ENCODE data around the gene CHST6.

The CHST6 gene

DNA sequence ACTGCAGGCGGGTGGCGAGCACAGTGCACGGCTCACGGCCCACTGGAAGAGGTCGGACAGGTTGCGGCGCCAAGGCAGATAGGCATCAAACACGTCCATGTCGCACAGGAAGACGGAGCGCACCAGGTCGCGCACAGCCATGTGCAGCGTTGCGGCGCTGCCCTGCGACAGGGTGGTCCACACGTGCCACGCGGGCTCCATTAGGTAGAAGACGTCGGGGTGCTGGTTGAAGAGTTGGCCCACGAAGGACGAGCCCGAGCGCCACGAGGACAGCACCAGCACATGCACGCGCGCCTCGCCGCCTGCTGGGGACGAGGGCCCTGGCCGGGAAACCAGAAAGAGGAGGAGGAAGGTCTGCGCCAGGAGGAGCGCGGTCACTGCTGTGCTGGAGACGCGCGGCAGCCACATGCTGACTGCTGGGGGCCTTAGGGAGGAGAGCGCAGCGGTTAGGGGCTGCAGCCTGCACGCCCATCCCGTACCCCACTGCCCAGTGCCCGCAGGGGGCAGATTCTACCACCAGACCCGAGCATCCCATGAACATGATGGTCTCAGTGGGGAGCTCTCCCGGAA lies 15.7 kb downstream of the CHST6 start:
- Histone ChIP-seq H3K4me1 (ENCODE audit: control insufficient read depth, low read depth, low read length) (no peaks in the 10 kb centered on the region), H3K79me1 (ENCODE audit: low read length) (no peaks in the 10 kb centered on the region), H3K27me3 (ENCODE audit: insufficient read depth, low read length, poor library complexity) (no peaks in the 10 kb centered on the region), H2BK120ac (ENCODE audit: low read depth, low read length) (no peak overlapping the region), H3K9ac (ENCODE audit: low read length) (no peak overlapping the region), H3K36me3 (ENCODE audit: control insufficient read depth, insufficient read depth, low read length) (peaks cover 2% of the 10 kb centered on the region), H2BK5ac (ENCODE audit: low read length) (no peak overlapping the region), H3K23ac (ENCODE audit: low read length) (no peak overlapping the region), H4K8ac (ENCODE audit: low read depth, low read length) (no peak overlapping the region), H3K18ac (ENCODE audit: low read length) (no peak overlapping the region), H3K79me2 (ENCODE audit: control insufficient read depth, insufficient read depth, low read length) (no peaks in the 10 kb centered on the region), H3K27ac (ENCODE audit: low read depth, low read length) (no peak overlapping the region), H2AK5ac (ENCODE audit: low read length) (no peak overlapping the region), H3K4ac (ENCODE audit: low read depth, low read length) (no peak overlapping the region), H3K56ac (ENCODE audit: low read length) (no peak overlapping the region), H3K4me3 (ENCODE audit: low read length) (no peak overlapping the region), H2BK15ac (replicated peaks; ENCODE audit: low read depth) (no peak overlapping the region), H4K5ac (ENCODE audit: low read length) (no peak overlapping the region), H3K4me2 (ENCODE audit: low read length) (no peak overlapping the region)
- no peak for DNase-seq
- WGBS (ENCODE audit: extremely low coverage, insufficient coverage, low lambda C conversion rate), result no CpG with 5 or more reads among the region's 47 CpGs

DNA sequence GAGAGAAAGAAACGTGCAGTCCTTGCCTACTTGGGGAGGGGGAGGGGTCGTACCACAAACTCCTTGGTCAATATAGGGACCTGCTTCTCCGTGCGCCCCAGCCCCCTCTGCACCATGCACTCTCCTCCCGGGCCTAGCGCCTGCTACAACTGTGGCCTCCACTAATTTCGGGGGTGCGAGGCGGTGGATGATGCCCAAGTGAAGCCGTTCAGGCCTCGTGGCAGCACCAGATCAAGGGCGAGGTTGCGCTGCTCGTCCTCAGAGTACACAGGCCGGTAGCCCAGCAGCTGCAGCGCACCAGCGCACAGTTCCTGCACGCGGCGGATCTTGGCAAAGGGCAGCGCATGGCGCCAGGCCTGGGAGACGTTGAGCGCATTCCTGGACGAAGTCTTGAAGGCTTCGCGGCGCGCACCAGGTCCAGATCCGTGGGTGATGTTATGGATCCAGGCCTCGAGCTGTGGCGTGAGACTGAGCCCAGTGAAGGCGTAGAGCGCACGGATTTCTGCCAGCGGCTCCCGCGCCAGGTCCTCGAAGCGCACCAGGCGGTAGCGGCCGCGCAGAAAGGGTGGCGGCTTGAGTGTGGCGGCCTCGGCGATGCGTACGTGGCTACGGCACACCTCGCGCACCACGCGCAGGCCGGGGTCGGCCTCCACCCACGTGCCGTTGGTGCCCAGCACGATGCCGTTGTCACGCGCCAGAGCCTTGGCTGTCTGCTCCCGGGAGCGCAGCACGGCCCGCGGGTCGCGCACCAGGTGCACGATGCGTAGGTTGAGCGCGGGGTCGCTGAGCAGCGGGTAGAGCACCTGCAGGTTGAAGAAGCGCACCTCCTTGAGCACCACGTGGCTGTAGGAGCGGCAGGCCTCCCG lies 16.5 kb downstream of the CHST6 start:
- Histone ChIP-seq H3K4ac (ENCODE audit: low read depth, low read length) (no peak overlapping the region), H3K79me2 (ENCODE audit: control insufficient read depth, insufficient read depth, low read length) (no peaks in the 10 kb centered on the region), H3K23ac (ENCODE audit: low read length) (no peak overlapping the region), H2BK15ac (replicated peaks; ENCODE audit: low read depth) (no peak overlapping the region), H3K4me2 (ENCODE audit: low read length) (no peak overlapping the region), H3K56ac (ENCODE audit: low read length) (no peak overlapping the region), H3K27ac (ENCODE audit: low read depth, low read length) (no peak overlapping the region), H3K27me3 (ENCODE audit: insufficient read depth, low read length, poor library complexity) (no peaks in the 10 kb centered on the region), H2BK5ac (ENCODE audit: low read length) (no peak overlapping the region), H2AK5ac (ENCODE audit: low read length) (no peak overlapping the region), H3K9ac (ENCODE audit: low read length) (no peak overlapping the region), H2BK120ac (ENCODE audit: low read depth, low read length) (no peak overlapping the region), H3K4me1 (ENCODE audit: control insufficient read depth, low read depth, low read length) (no peaks in the 10 kb centered on the region), H3K18ac (ENCODE audit: low read length) (no peak overlapping the region), H3K36me3 (ENCODE audit: control insufficient read depth, insufficient read depth, low read length) (peaks cover 2% of the 10 kb centered on the region), H3K79me1 (ENCODE audit: low read length) (no peaks in the 10 kb centered on the region), H3K4me3 (ENCODE audit: low read length) (no peak overlapping the region), H4K5ac (ENCODE audit: low read length) (no peak overlapping the region), H4K8ac (ENCODE audit: low read depth, low read length) (no peak overlapping the region)
- DNase-seq, result no peak
- no CpG with 5 or more reads among the region's 80 CpGs for WGBS (ENCODE audit: extremely low coverage, insufficient coverage, low lambda C conversion rate)

DNA sequence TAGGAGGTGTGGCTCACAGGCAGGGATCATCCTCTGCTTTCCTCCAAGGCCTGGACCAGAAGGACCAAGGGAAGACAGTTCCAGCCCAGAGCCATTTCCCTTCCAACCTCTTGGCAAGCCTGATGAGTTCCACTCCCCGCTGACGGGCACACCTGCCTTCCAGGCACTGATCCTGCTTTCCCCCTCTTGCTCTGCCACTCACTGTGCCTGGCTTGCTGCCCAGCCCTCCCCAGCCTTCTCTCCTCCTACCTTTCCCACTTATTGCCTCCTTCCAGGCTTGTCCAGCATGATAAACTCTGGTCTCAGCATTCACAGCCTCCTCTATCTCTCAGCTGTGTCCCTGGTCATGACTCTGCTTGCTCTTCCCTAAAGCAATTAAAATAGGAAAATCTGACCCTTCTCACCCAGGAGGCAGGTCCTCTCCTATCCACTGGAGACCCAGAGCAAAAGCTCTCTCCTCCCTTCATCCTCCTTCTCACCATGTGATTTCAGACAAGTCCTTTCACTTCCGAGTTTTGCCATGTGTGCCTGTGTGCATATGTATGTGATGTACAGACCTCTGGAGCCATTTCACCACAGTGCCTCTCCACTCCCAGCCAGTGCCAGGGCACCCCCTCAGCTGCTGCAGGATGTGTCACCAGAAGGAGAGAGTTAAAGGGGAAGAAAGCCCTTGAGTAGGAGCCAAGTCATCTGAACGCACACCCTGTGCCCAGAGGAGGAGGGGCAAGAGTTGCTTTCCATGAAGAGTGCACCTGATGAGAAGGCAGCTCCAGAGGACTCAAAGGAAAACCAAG lies 17.4 kb downstream of the CHST6 start:
- no peak overlapping the region for H3K56ac ChIP-seq (ENCODE audit: low read length)
- no peak overlapping the region for H3K4me3 ChIP-seq (ENCODE audit: low read length)
- no peak overlapping the region for H3K23ac ChIP-seq (ENCODE audit: low read length)
- no CpG with 5 or more reads among the region's 4 CpGs for WGBS (ENCODE audit: extremely low coverage, insufficient coverage, low lambda C conversion rate)
- no peak overlapping the region for H3K9ac ChIP-seq (ENCODE audit: low read length)
- no peaks in the 10 kb centered on the region for H3K79me2 ChIP-seq (ENCODE audit: control insufficient read depth, insufficient read depth, low read length)
- H3K36me3 ChIP-seq (ENCODE audit: control insufficient read depth, insufficient read depth, low read length), result peaks cover 2% of the 10 kb centered on the region
- no peak overlapping the region for H3K4ac ChIP-seq (ENCODE audit: low read depth, low read length)
- no peak overlapping the region for H3K4me2 ChIP-seq (ENCODE audit: low read length)
- H2BK5ac ChIP-seq (ENCODE audit: low read length), result no peak overlapping the region
- DNase-seq, result no peak
- no peaks in the 10 kb centered on the region for H3K4me1 ChIP-seq (ENCODE audit: control insufficient read depth, low read depth, low read length)
- H2BK15ac ChIP-seq (replicated peaks; ENCODE audit: low read depth), result no peak overlapping the region
- H4K8ac ChIP-seq (ENCODE audit: low read depth, low read length), result no peak overlapping the region
- H3K27ac ChIP-seq (ENCODE audit: low read depth, low read length), result no peak overlapping the region
- H2BK120ac ChIP-seq (ENCODE audit: low read depth, low read length), result no peak overlapping the region
- no peak overlapping the region for H4K5ac ChIP-seq (ENCODE audit: low read length)
- H2AK5ac ChIP-seq (ENCODE audit: low read length), result no peak overlapping the region
- H3K18ac ChIP-seq (ENCODE audit: low read length), result no peak overlapping the region
- H3K79me1 ChIP-seq (ENCODE audit: low read length), result no peaks in the 10 kb centered on the region
- H3K27me3 ChIP-seq (ENCODE audit: insufficient read depth, low read length, poor library complexity), result no peaks in the 10 kb centered on the region

DNA sequence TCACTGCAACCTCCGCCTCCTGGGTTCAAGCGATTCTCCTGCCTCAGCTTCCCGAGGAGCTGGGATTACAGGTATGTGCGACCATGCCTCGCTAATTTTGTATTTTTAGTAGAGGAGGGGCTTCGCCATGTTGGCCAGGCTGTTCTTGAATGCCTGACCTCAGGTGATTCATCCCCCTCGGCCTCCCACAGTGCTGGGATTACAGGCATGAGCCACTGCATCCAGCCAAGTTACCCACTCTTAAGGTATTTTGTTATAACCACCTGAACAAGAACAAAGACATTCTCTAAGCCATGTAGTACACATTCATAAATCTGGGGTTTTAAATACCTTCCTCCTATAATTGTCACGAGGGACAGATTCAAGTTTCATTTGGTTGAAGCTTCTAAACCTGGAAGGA lies 18.4 kb downstream of the CHST6 start:
- no peak overlapping the region for H3K4ac ChIP-seq (ENCODE audit: low read depth, low read length)
- H4K8ac ChIP-seq (ENCODE audit: low read depth, low read length), result no peak overlapping the region
- H3K4me1 ChIP-seq (ENCODE audit: control insufficient read depth, low read depth, low read length), result no peaks in the 10 kb centered on the region
- H2BK5ac ChIP-seq (ENCODE audit: low read length), result no peak overlapping the region
- no CpG with 5 or more reads among the region's 8 CpGs for WGBS (ENCODE audit: extremely low coverage, insufficient coverage, low lambda C conversion rate)
- no peak overlapping the region for H3K4me3 ChIP-seq (ENCODE audit: low read length)
- no peak overlapping the region for H4K5ac ChIP-seq (ENCODE audit: low read length)
- no peak overlapping the region for H2BK120ac ChIP-seq (ENCODE audit: low read depth, low read length)
- no peaks in the 10 kb centered on the region for H3K27me3 ChIP-seq (ENCODE audit: insufficient read depth, low read length, poor library complexity)
- no peak for DNase-seq
- H3K36me3 ChIP-seq (ENCODE audit: control insufficient read depth, insufficient read depth, low read length), result peaks cover 2% of the 10 kb centered on the region
- H3K18ac ChIP-seq (ENCODE audit: low read length), result no peak overlapping the region
- no peak overlapping the region for H2AK5ac ChIP-seq (ENCODE audit: low read length)
- no peak overlapping the region for H3K27ac ChIP-seq (ENCODE audit: low read depth, low read length)
- H3K9ac ChIP-seq (ENCODE audit: low read length), result no peak overlapping the region
- H3K56ac ChIP-seq (ENCODE audit: low read length), result no peak overlapping the region
- no peak overlapping the region for H3K4me2 ChIP-seq (ENCODE audit: low read length)
- no peak overlapping the region for H2BK15ac ChIP-seq (replicated peaks; ENCODE audit: low read depth)
- H3K79me2 ChIP-seq (ENCODE audit: control insufficient read depth, insufficient read depth, low read length), result no peaks in the 10 kb centered on the region
- no peaks in the 10 kb centered on the region for H3K79me1 ChIP-seq (ENCODE audit: low read length)
- H3K23ac ChIP-seq (ENCODE audit: low read length), result no peak overlapping the region

DNA sequence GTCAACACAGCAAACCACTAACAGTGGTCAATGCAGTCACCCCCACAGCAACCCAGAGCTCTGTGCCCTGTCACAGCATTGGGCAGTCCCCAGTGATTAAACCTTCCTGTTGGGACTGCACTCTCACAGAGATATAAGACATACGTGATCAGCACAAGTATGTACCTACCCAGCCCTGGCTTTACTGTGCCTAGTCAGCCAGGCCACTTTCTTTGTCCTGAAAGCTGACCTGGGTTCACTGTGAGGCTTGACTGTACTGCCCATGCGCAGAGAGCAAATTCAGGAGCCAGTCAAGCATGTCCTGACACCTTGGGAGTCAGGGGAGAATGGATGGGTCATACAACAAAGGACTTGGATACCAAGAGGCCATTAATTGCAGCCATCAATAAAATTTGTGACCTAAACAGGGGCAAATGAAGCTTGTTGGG lies 19.8 kb downstream of the CHST6 start:
- Histone ChIP-seq H3K4me1 (ENCODE audit: control insufficient read depth, low read depth, low read length) (no peaks in the 10 kb centered on the region), H3K4me3 (ENCODE audit: low read length) (no peak overlapping the region)
- WGBS (ENCODE audit: extremely low coverage, insufficient coverage, low lambda C conversion rate), result no CpG with 5 or more reads among the region's 2 CpGs

More for the DNA sequence above, 19.8 kb downstream of the CHST6 start:
- Histone ChIP-seq H3K36me3 (ENCODE audit: control insufficient read depth, insufficient read depth, low read length) (peaks cover 2% of the 10 kb centered on the region), H3K79me1 (ENCODE audit: low read length) (no peaks in the 10 kb centered on the region), H2AK5ac (ENCODE audit: low read length) (no peak overlapping the region), H3K56ac (ENCODE audit: low read length) (no peak overlapping the region), H3K9ac (ENCODE audit: low read length) (no peak overlapping the region), H2BK5ac (ENCODE audit: low read length) (no peak overlapping the region), H3K18ac (ENCODE audit: low read length) (no peak overlapping the region), H3K4me2 (ENCODE audit: low read length) (no peak overlapping the region), H3K79me2 (ENCODE audit: control insufficient read depth, insufficient read depth, low read length) (no peaks in the 10 kb centered on the region), H3K27me3 (ENCODE audit: insufficient read depth, low read length, poor library complexity) (no peaks in the 10 kb centered on the region), H3K27ac (ENCODE audit: low read depth, low read length) (no peak overlapping the region), H3K23ac (ENCODE audit: low read length) (no peak overlapping the region), H2BK120ac (ENCODE audit: low read depth, low read length) (no peak overlapping the region), H2BK15ac (replicated peaks; ENCODE audit: low read depth) (no peak overlapping the region), H4K8ac (ENCODE audit: low read depth, low read length) (no peak overlapping the region), H4K5ac (ENCODE audit: low read length) (no peak overlapping the region), H3K4ac (ENCODE audit: low read depth, low read length) (no peak overlapping the region)
- DNase-seq, result no peak

All from mesendoderm (in vitro differentiated cells).